Glomerular visceral epithelial cell (primary cell): ENCODE measurements around the gene TMCO1.
"Not testable (repeated sequence)": the region's sequence is repeated elsewhere in the genome, so short reads cannot be mapped to it uniquely, and the experiment has no call there.

Experiments
- DNase-seq: peaks from one replicate; pipeline ENCODE4 v3.0.0-alpha.2; 2016; ENCODE audit errors: extremely low spot score

TMCO1 gene

DNA sequence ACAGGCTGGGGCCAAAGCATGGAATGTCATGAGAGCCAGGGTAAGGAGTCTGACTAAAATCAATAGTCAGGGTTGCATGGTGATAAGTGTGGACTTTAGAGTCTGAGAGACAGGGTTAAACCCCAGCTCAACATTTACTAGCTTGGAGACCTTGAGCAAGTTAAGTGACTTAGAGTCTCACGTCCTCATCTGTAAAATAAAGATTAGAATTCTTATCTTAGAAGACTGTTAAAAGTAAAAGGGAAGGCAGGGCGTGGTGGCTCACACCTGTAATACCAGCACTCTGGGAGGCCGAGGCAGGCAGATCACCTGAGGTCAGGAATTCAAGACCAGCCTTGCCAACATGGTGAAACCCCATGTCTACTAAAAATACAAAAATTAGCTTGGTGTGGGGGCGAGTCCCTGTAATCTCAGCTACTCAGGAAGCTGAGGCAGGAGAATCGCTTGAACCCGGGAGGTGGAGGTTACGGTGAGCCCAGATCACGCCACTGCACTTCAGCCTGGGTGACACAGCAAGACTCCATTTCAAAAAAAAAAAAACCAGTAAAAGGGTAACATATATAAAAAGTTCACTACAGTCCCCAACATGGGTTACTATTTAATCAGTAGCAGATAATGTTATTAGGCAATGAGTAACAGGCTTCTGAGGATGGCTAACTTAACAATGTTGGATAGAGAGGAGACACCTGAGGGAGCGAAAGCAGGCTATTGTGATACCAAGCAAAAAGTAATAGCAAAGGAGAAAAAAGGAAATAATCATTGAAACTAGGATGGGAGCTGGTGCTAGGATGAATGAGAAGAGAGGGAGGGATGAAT is 20.8 kb downstream of the TMCO1 start:
- DNase-seq, result no peak

GRCh38 chr1:165744913-165745312 is 23.8 kb downstream of the TMCO1 start:
- not testable (repeated sequence) for DNase-seq

GRCh38 chr1:165742194-165742593 is 26.5 kb downstream of the TMCO1 start:
- no peak for DNase-seq

- no peak for DNase-seq
Observed at GRCh38 chr1:165738794-165739193, 29.9 kb downstream of the TMCO1 start.

DNA sequence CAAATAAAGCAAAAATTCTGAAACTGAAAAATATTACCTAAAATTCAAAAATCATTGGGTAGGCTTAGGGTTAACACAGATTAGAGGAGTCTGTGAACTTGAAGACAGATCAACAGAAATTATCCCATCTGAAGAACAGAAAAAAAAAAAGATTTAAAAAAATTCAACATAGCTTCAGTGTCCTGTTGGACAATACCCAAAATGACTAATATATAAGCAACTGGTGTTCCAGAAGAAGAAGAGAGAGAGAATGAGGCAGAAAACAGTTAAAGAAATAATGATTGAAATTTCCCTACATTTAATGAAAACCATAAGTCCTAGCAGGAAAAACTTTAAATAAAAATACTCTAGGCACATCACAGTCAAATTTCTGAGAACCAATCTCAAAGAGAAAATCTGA is 31.5 kb downstream of the TMCO1 start:
- DNase-seq, result no peak

DNA sequence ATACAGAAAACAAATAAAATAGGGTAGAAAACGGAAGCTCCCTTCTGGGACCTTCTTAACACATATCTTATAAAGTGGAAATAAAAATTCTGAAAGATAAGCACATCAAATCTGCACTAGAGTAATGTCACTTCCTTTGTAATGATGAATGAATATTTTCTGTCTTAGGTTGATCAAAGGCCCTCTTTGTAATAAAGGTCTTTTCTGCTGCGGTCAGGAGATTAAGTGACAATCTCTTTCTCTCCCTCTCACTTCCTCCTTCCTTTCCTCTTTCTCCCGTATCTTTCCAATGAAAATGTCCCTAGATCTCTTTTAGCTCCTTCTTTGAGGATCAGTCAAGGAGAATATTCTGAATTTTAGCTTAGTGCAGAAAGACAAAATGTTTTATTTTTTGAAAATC is 33.8 kb downstream of the TMCO1 start:
- DNase-seq, result no peak

GRCh38 chr1:165726841-165727240 is 41.8 kb downstream of the TMCO1 start:
- no peak for DNase-seq

DNA sequence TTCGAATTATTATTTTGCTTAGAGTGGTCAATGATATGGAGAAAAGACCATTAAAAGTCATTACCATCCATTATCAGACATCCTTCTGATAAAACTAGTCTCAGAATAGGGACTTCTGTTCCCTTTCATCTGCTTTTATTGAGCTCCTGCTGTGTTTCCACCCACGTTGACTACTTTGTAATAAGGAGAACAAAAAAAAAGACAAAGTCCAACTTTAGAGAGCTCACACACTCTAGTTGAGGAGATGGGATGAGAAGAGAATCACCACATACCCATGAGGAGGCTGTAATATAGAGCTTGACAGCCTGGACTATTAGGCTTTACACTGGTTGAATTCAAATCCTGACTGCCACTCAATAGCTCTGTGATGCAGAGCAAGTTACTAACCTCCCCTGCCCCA is 42.5 kb downstream of the TMCO1 start:
- no peak for DNase-seq

GRCh38 chr1:165717918-165718515 is 50.7 kb downstream of the TMCO1 start:
- DNase-seq, result peak; percentile 60

DNA sequence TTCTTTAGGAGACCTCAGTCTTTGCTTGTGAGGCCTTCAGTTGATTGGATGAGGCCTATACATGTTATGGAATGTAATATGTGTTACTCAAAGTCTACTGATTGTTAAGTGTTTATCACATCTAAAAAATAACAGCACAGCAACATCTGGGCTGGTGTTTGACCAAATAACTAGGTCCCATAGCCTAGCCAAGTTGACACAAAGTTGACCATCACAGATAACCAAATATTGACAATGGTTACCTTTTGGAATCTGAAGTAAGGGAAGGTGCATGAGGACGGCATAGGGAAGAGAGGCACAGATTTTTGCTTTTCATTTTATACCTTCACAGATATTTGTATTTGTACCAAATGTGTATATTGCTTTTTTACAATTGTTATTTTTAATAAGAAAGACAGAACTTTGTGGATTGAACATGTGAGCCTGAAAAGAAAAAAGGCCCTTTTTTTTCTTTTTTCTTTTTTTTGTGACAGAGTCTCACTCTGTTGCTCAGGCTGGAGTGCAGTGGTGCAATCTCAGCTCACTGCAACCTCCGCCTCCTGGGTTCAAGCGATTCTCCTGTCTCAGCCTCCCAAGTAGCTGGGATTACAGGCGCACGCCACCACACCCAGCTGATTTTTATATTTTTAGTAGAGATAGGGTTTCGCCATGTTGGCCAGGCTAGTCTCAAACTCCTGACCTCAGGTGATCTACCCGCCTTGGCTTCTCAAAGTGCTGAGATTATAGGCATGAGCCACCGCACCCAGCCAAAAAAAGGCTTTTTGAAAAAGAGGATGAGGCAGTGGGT is 52.2 kb downstream of the TMCO1 start:
- not testable (repeated sequence) for DNase-seq

DNA sequence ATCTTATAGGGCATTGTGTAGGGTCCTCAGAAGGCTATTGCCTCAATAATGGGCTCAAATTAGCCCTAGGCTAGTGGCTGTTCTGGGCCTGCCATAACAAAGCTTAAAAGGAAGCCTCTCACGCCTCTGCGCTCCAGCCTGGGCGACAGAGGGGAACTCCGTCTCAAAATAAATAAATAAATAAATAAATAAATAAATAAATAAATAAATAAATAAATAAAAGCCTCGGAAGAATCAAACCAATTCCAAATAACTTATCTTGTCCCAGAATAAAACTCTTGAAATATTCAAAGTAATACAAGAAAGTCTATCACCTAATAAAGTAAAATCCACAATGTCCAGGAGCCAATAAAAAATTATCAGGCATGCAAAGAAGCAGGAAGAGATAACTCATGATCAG is 55.9 kb downstream of the TMCO1 start:
- DNase-seq, result no peak

DNA sequence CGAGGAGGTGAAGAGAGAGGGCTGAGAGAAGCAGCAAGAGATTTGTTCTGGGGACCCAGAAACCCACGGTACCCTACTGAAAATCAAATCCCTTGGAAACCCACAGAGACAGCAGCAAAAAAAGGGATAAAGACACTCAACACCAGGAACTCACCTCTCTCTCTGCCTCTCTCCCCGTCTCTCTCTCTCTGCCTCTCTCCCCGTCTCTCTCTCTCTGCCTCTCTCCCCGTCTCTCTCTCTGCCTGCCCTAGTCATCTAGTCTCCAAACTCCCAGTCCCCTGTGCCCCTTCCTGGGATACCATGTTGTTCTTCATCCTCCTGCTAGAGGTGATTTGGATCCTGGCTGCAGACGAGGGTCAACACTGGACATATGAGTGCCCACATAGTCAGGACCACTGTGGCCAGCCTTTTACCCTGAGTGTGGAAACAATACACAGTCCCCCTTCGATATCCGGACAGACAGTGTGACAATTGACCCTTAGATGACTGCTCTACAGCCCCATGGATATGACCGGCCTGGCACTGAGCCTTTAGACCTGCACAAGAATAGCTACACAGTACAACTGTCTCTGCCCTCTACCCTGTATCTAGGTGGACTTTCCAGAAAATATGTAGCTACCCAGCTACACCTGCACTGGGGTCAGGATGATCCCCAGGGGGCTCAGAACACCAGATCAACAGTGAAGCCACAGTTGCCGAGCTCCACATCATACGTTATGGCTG is 60.5 kb downstream of the TMCO1 start:
- no peak for DNase-seq

DNA sequence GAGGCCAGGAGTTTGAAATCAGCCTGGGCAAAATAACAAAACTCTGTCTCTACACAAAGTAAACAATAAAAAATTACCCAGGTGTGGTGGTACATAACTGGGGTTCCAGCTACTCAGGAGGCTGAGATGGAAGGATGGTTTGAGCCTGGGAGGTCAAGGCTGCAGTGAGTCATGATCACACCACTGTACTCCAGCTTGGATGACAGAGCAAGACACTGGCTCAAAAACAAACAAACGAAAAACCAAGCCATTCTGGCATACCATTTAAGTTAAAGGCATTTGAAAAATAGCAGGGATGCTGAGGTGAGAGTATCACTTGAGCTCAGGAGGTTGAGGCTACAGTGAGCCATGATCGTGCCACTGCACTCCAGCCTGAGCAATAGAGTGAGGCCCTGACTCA is 65.0 kb downstream of the TMCO1 start:
- DNase-seq, result no peak

DNA sequence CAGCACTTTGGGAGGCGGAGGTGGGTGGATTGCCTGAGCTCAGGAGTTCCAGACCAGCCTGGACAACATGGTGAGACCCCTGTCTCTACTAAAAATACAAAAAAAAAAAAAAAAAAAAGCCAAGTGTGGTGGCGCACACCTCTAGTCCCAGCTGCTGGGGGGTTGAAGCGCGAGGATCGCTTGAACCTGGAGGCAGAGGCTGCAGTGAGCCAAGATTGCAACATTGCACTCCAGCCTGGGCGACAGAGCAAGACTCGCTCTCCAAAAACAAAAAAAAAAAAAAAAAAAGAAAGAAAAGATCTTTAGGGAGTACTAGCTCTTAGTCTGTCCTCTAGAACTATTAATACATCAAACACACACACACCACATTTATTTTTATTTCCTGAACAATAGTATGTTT is 66.7 kb downstream of the TMCO1 start:
- DNase-seq, result not testable (repeated sequence)

- no peak for DNase-seq
Observed at GRCh38 chr1:165699577-165699976, 69.1 kb downstream of the TMCO1 start.

GRCh38 chr1:165698761-165699052 is 70.0 kb downstream of the TMCO1 start:
- no peak for DNase-seq

GRCh38 chr1:165697881-165698760 is 70.5 kb downstream of the TMCO1 start, which contains the start of gene ALDH9A1:
Gene ALDH9A1, minus strand, starts transcription at chr1:165698562. Its CDS starts 4 bp downstream, at chr1:165698558.
- peak; percentile 93 for DNase-seq

DNA sequence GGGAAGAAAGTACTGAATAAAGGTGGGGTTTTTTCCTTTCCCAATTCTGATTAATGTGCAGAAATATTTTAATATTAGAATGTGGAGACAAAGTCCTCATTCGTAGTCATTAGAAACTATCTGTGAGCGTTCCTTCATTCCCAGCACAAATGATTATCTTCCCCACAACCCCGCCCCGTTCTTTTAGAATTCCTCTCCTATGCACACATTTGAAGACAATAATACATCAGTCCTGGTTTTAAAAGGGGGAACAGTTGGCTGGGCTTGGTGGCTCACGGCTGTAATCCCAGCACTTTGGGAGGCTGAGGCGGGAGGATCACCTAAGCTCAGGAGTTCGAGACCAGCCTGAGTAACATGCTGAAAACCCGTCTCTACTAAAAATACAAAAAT is 71.2 kb downstream of the TMCO1 start:
- DNase-seq, result peak; percentile 21

DNA sequence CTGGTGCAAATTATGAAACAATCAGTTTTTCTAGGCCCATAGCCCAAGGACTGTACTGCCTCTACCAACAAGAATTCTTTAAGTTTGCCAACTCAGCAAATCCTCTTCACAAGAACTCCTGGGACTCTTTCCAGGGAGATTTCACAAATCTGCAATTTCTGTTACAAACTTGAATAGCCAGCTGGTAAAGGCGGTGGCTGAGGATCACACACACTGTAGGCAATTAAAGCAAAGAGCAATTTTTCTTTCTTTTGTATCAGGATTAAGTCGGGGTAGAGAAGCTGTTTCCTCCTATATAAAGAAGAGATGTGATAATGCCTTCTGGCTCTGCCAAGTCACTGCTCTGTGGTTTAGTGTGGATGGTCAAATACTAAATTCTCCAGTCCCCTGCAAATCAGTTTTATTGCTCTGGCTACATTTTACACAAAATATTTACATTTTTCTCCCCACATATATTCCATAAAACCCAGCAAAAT is 72.0 kb downstream of the TMCO1 start:
- DNase-seq, result peak; percentile 42

DNA sequence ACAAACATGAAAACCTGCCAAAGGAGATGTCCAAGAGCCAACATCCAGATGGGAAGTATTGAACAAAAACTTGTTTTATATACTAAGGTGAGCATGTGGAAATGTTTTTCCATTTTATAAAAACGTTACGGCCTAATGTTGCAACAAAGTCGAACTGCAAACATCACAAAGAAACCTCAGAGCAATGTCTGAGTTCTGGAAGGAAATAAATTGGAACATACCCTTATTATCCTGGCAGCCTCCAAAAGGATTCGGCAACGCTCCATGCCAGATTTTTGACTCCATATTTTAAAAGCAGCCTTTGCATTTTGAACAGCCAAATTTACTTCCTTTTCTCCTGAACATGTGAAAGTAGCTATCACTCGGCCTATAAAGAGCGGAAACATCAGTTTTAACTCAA is 73.6 kb downstream of the TMCO1 start:
- no peak for DNase-seq

GRCh38 chr1:165688046-165688445 is 80.6 kb downstream of the TMCO1 start:
- no peak for DNase-seq
